Neural crest cell (in vitro differentiated cells): ENCODE data around the gene HES4. TPM values are rescaled to one million over a fixed set of nuclear protein-coding genes. Genes with fewer than 3 reads are reported as not detected.

ENCODE experiments used
- DNase-seq: peaks from one replicate; pipeline ENCODE4 v3.0.0; 2021; ENCODE audit warnings: low read depth, mixed read lengths, low spot score
- H3K27ac Mint-ChIP-seq: one replicate; pipeline ENCODE4 v1.8.0; 2021; ENCODE audit warnings: mild to moderate bottlenecking, mixed read lengths; ENCODE audit not compliant: unreplicated experiment
- H3K27me3 Mint-ChIP-seq: 2 replicates; pipeline ENCODE4 v1.8.0; 2021; ENCODE audit warnings: low read depth, mild to moderate bottlenecking, mixed read lengths
- H3K36me3 Mint-ChIP-seq: 2 replicates; pipeline ENCODE4 v1.8.0; 2021; ENCODE audit warnings: low read depth, mild to moderate bottlenecking, mixed read lengths
- H3K4me1 Mint-ChIP-seq: 2 replicates; pipeline ENCODE4 v1.8.0; 2021; ENCODE audit warnings: mixed read lengths
- H3K4me3 Mint-ChIP-seq: one replicate; pipeline ENCODE4 v1.8.0; 2021; ENCODE audit warnings: mild to moderate bottlenecking, mixed read lengths
- H3K9me3 Mint-ChIP-seq: 2 replicates; pipeline ENCODE4 v1.8.0; 2021; ENCODE audit warnings: mixed read lengths
- CTCF ChIP-seq: fragments of 200-600 bp; sonication (generic); conservative IDR thresholded peaks from 2 replicates; pipeline ENCODE4 v1.5.0; 2021; ENCODE audit warnings: antibody characterized with exemption, mild to moderate bottlenecking
- total RNA-seq: library from RNA; stranded (reverse); gene quantifications from 2 replicates; pipeline ENCODE4 v1.2.1, GENCODE V29; 2021

HES4 gene
- total RNA-seq, 1 donor from 2014 or later, result 35.7 TPM

GRCh38 chr1:973459-974292, 26.2 kb downstream of the HES4 start:
- no peak for TF ChIP-seq CTCF
- DNase-seq, result no peak
- no peak overlapping the region for H3K4me3 Mint-ChIP-seq
- H3K27ac Mint-ChIP-seq, result no peak overlapping the region
- peaks cover 3% of the 10 kb centered on the region for H3K4me1 Mint-ChIP-seq
- peaks cover 47% of the 10 kb centered on the region for H3K27me3 Mint-ChIP-seq
- peaks cover 3% of the 10 kb centered on the region for H3K36me3 Mint-ChIP-seq
- H3K9me3 Mint-ChIP-seq, result peaks cover 3% of the 10 kb centered on the region

- DNase-seq, result no peak
- H3K27ac Mint-ChIP-seq, result no peak overlapping the region
- H3K4me3 Mint-ChIP-seq, result no peak overlapping the region
- H3K4me1 Mint-ChIP-seq, result no peaks in the 10 kb centered on the region
- TF ChIP-seq CTCF, result no peak
- peaks cover 51% of the 10 kb centered on the region for H3K27me3 Mint-ChIP-seq
- no peaks in the 10 kb centered on the region for H3K36me3 Mint-ChIP-seq
- H3K9me3 Mint-ChIP-seq, result no peaks in the 10 kb centered on the region
These were observed 27.0 kb downstream of the HES4 start for GRCh38 chr1:972726-973458.

GRCh38 chr1:971751-972506, 28.0 kb downstream of the HES4 start:
- peaks cover 60% of the 10 kb centered on the region for H3K27me3 Mint-ChIP-seq
- H3K4me3 Mint-ChIP-seq, result no peak overlapping the region
- H3K9me3 Mint-ChIP-seq, result no peaks in the 10 kb centered on the region
- TF ChIP-seq CTCF, result no peak
- no peaks in the 10 kb centered on the region for H3K4me1 Mint-ChIP-seq
- H3K27ac Mint-ChIP-seq, result no peak overlapping the region
- no peak for DNase-seq
- no peaks in the 10 kb centered on the region for H3K36me3 Mint-ChIP-seq

GRCh38 chr1:970973-971730, 28.7 kb downstream of the HES4 start:
- no peak for TF ChIP-seq CTCF
- no peak overlapping the region for H3K4me3 Mint-ChIP-seq

More at GRCh38 chr1:970973-971730, 28.7 kb downstream of the HES4 start:
- Mint-ChIP-seq H3K27me3 (peaks cover 64% of the 10 kb centered on the region), H3K9me3 (no peaks in the 10 kb centered on the region), H3K27ac (no peak overlapping the region), H3K4me1 (no peaks in the 10 kb centered on the region), H3K36me3 (no peaks in the 10 kb centered on the region)
- no peak for DNase-seq
